Lower leg skin (tissue), 4 donors: Measurements from ENCODE around the gene EPM2A. TPM values are rescaled to one million over a fixed set of nuclear protein-coding genes. Genes with fewer than 3 reads are reported as not detected.

Experiments used
- DNase-seq, 2 donors: peaks; one replicate each; pipeline ENCODE4 v3.0.0-alpha.2; 2019; ENCODE audit warnings: low spot score in 2 of 2
- H3K4me3 ChIP-seq: fragments of 200-600 bp; sonication (generic); 2 replicates; pipeline ENCODE4 v1.5.1; 2017; ENCODE audit warnings: mild to moderate bottlenecking, low read depth; ENCODE audit not compliant: poor library complexity, severe bottlenecking
- CTCF ChIP-seq, 3 donors: fragments of 450-650 bp; IDR thresholded peaks; one replicate each; pipeline ENCODE4 v1.5.1; 2016; ENCODE audit warnings: antibody characterized with exemption in 3 of 3, mild to moderate bottlenecking in 3 of 3, moderate library complexity in 2 of 3
- POLR2A ChIP-seq, 2 donors: fragments of 450-650 bp; IDR thresholded peaks; one replicate each; pipeline ENCODE4 v1.6.1; 2016 to 2017; ENCODE audit warnings: antibody characterized with exemption in 2 of 2, mild to moderate bottlenecking in 1 of 2, moderate library complexity in 1 of 2
- WGBS, 2 donors: methylation state at CpG; one replicate each; pipeline ENCODE4 v1.1.5; 2018; 5-methylcytosine and 5-hydroxymethylcytosine counted together
- intact Hi-C: fragments of 100-400 bp; cut with DNase I; formaldehyde crosslinking; loops from one replicate; pipeline ENCODE4 v1.15.0; 2023; ENCODE audit warnings: low total_unique reads
- total RNA-seq, 4 donors: library from RNA; depleted of rRNA; stranded (reverse); fragments of >200 nt; gene quantifications; one replicate each; pipeline ENCODE4 v1.1.0, GENCODE V29; 2016

Gene EPM2A
- total RNA-seq, 4 donors from 2014 or later = 1.5 to 15.0 (median 7.1) TPM

GRCh38 chr6:145721144-145721543, 14.2 kb downstream of the EPM2A start:
- TF ChIP-seq CTCF (IDR thresholded peaks at IDR 0.05) (no peak), POLR2A (IDR thresholded peaks at IDR 0.05) (no peak)
- no peak overlapping the region for H3K4me3 ChIP-seq
- WGBS, 2 donors = 97 to 99% methylated on average over 3 of the region's 3 CpGs
- no peak for DNase-seq
- intact Hi-C loops = no loop called here

- TF ChIP-seq POLR2A (IDR thresholded peaks at IDR 0.05) (no peak), CTCF (IDR thresholded peaks at IDR 0.05) (no peak)
- no peak overlapping the region for H3K4me3 ChIP-seq
- WGBS, 2 donors = 87 to 88% methylated on average over 4 of the region's 4 CpGs
Observed at GRCh38 chr6:145715426-145715825, 19.9 kb downstream of the EPM2A start.

GRCh38 chr6:145714731-145715130, 20.6 kb downstream of the EPM2A start:
- no peak overlapping the region for H3K4me3 ChIP-seq
- intact Hi-C loops = no loop called here
- no peak for DNase-seq
- 81 to 88% methylated on average over 2 of the region's 2 CpGs for WGBS, 2 donors
- TF ChIP-seq POLR2A (IDR thresholded peaks at IDR 0.05) (no peak), CTCF (IDR thresholded peaks at IDR 0.05) (no peak)

More at GRCh38 chr6:145715426-145715825, 19.9 kb downstream of the EPM2A start:
- intact Hi-C loops = no loop called here
- DNase-seq = no peak

GRCh38 chr6:145713773-145714172, 21.5 kb downstream of the EPM2A start:
- intact Hi-C loops = no loop called here
- no peak for DNase-seq
- no peak overlapping the region for H3K4me3 ChIP-seq
- no peak for TF ChIP-seq CTCF (IDR thresholded peaks at IDR 0.05)
- no peak for TF ChIP-seq POLR2A (IDR thresholded peaks at IDR 0.05)
- 86% methylated on average over 2 of the region's 2 CpGs for WGBS, 2 donors

- DNase-seq = no peak
- intact Hi-C loops = no loop called here
- no peak overlapping the region for H3K4me3 ChIP-seq
- TF ChIP-seq POLR2A (IDR thresholded peaks at IDR 0.05) (no peak), CTCF (IDR thresholded peaks at IDR 0.05) (no peak)
Observed at GRCh38 chr6:145711372-145711771, 23.9 kb downstream of the EPM2A start.

GRCh38 chr6:145707397-145707796, 27.9 kb downstream of the EPM2A start:
- H3K4me3 ChIP-seq = no peak overlapping the region
- TF ChIP-seq CTCF (IDR thresholded peaks at IDR 0.05) (no peak), POLR2A (IDR thresholded peaks at IDR 0.05) (no peak)
- no peak for DNase-seq
- intact Hi-C loops = no loop called here
- 94 to 96% methylated on average over 5 of the region's 5 CpGs for WGBS, 2 donors
